Gastroesophageal sphincter (tissue), 3 donors: Measurements from ENCODE around the gene PRKG2.

Source experiments
- EP300 ChIP-seq: sonication (generic); formaldehyde crosslinking; IDR thresholded peaks from one replicate; pipeline ENCODE4 v1.6.1; 2017; ENCODE audit warnings: antibody characterized with exemption, mild to moderate bottlenecking
- POLR2A ChIP-seq, 2 donors: fragments of 450-650 bp; IDR thresholded peaks; one replicate each; pipeline ENCODE4 v1.6.1; 2017; ENCODE audit warnings: antibody characterized with exemption in 2 of 2, mild to moderate bottlenecking in 2 of 2, moderate library complexity in 1 of 2
- POLR2AphosphoS5 ChIP-seq: sonication (generic); formaldehyde crosslinking; IDR thresholded peaks from one replicate; pipeline ENCODE4 v1.6.1; 2017; ENCODE audit warnings: antibody characterized with exemption
- TF ChIP-seq, protein P1 (sequence below), 4 experiments: fragments of 200-600 bp in 2 of 4; fragments of 450-650 bp in 2 of 4; sonication (generic) in 1 of 4; IDR thresholded peaks; one replicate each; pipeline ENCODE4 v1.5.1; 2017 to 2019; ENCODE audit warnings: antibody characterized with exemption in 4 of 4, mild to moderate bottlenecking in 2 of 4, moderate library complexity in 2 of 4

DNA sequence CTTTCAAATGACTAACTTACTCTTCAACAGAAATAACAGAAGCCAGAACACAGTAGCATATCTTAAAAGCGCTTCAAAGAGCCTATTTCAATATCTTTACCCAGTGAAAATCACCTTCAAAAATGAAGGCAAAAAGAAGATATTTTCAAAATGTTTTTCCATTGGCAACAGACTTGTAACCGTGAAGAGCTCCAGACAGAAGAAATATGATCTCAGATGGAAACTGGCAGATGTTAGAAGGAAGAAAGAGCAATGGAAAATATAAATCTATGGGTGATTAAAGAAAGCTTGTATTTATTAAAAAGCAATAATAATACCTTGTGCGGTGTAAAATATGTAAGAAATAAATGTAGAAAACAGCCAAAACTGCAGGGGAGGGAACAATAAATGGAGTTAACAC is 35.7 kb downstream of the PRKG2 start:
- TF ChIP-seq, protein P1, sequence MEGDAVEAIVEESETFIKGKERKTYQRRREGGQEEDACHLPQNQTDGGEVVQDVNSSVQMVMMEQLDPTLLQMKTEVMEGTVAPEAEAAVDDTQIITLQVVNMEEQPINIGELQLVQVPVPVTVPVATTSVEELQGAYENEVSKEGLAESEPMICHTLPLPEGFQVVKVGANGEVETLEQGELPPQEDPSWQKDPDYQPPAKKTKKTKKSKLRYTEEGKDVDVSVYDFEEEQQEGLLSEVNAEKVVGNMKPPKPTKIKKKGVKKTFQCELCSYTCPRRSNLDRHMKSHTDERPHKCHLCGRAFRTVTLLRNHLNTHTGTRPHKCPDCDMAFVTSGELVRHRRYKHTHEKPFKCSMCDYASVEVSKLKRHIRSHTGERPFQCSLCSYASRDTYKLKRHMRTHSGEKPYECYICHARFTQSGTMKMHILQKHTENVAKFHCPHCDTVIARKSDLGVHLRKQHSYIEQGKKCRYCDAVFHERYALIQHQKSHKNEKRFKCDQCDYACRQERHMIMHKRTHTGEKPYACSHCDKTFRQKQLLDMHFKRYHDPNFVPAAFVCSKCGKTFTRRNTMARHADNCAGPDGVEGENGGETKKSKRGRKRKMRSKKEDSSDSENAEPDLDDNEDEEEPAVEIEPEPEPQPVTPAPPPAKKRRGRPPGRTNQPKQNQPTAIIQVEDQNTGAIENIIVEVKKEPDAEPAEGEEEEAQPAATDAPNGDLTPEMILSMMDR (IDR thresholded peaks at IDR 0.05), result no peak
- TF ChIP-seq POLR2A (IDR thresholded peaks at IDR 0.05) (no peak), EP300 (no peak), POLR2AphosphoS5 (no peak)
